PC-3 (cell line): ENCODE results near the gene ITGB1.

Experiments
- CTCF ChIP-seq: fragments of 300-600 bp; sonication (generic); conservative IDR thresholded peaks from 2 replicates; pipeline ENCODE4 v1.5.1; 2017; ENCODE audit warnings: antibody characterized with exemption, low read depth, mild to moderate bottlenecking, low read length
- EZH2phosphoT487 ChIP-seq: fragments of 300-600 bp; sonication (generic); IDR thresholded peaks from 2 replicates; pipeline ENCODE4 v1.6.1; 2018; ENCODE audit warnings: mild to moderate bottlenecking, antibody characterized with exemption, low read length, borderline replicate concordance

GRCh38 chr10:33005322-33006301, 47.6 kb upstream of the ITGB1 start:
- TF ChIP-seq CTCF (no peak), EZH2phosphoT487 (peak; percentile 96)
